ENCODE results near the gene CAMK2B.

CAMK2B gene

DNA sequence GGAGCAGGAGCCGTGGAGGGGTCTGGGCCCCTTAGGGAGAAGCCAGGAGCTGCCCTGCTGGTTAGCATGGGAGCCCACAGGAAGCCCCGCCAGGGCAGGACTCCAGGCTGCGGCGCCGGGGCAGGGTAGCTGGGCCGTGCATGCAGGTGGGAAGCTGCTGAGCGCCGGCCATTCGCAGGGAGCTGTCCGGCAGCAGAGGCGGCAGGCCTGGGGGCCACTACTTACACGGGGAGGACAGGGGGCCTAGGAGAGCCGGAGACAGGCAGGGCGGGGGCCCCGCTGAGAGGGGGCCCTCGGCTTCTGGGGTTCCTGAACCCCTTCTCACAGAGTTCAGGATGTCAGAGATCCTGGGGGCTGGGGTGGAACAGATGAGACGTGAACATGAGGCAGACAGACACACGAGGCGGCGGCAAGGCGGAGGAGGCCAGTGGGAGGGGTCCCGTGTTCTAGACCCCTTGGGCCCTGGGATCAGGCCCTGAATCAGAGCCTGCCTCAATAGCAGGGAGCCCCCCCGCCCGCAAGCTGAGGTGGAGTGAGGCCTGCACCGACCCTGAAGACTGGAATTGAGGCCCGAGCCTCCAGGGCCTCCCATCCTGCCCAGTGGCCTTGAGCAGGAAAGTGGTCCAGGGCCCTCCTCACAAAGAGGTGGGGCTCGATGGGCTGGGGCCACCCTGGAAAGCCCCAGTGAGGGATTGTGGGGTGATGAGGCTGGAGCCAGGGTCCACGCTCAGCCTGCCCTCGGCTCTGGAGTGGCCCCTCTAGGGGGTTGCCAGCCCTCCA lies 96.6 kb downstream of the CAMK2B start:
- DNase-seq, result no peak

DNA sequence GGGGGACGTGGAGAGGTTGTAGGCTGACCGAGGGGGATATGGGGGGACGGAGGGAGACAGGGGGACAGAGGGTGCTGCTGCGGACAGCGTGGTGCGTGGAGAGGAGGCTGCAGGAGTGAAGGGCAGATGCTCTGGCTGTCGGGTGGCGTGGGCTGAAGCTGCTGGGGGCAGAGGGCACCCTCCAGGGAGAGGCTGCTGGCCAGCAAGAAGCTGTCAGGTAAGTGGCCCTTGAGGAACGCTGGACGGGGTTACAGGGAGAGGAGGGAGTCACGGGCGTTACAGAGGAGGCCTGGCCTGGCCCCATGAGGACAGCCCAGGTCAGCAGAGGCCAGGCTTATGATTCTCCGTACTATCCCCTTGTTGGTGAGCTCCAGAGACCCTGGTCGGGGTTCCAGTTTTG lies 97.5 kb downstream of the CAMK2B start:
- no peak for DNase-seq

DNA sequence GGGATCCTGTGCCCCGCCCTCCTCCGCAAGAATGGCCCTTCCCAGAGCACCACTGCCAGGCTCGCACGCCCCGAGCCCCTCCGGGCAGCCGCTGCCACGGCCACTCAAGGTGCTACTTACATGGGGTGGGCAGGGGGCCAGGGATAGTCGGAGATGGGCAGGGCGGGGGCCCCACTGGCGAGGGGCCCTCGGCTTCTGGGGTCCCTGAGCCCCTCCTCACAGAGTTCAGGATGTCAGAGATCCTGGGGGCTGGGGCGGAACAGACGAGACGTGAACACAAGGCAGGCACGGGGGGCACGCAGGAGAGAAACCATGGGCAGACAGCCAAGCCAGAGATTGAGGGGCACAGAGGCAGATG lies 99.0 kb downstream of the CAMK2B start:
- no peak for DNase-seq

DNA sequence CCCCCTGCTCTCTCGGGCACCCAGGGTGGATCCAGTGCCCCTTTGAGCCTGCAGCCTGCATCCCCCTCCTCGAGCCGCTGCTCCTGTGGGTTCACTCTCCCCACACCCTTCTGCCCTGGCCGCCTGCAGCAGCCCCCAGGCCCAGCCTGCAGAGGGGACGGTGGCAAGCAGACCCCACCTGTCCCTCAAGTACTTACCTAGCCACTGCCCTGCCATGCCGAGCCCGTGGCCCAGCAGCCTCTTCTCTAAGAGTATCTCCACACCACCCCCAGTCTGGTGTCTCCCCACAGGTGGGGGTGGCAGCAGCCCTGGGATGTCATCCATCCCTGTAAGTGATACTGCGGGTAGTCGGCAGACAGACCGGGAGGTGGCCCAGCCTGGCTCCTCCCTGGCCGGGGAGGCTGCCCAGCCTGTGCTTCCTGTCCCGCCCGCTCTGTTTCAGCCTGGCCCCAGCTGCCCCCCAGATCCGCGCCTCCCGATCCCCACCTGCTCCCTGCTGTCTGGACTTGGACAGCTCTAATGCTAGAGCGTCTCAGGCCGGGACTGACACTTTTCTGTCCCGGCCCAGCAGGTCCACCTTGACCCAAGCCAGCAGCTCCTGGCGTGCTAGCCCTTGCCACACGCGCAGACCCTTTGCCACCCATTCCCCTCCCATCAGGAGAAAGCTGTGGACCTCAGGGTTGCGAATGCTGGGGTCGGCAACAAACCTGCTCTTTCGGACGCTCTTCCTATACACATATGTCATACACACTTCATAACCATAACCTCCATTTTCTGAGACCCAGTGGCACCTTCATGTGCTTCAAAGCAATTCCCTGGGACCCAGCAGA lies 99.6 kb downstream of the CAMK2B start:
- no peak for DNase-seq

DNA sequence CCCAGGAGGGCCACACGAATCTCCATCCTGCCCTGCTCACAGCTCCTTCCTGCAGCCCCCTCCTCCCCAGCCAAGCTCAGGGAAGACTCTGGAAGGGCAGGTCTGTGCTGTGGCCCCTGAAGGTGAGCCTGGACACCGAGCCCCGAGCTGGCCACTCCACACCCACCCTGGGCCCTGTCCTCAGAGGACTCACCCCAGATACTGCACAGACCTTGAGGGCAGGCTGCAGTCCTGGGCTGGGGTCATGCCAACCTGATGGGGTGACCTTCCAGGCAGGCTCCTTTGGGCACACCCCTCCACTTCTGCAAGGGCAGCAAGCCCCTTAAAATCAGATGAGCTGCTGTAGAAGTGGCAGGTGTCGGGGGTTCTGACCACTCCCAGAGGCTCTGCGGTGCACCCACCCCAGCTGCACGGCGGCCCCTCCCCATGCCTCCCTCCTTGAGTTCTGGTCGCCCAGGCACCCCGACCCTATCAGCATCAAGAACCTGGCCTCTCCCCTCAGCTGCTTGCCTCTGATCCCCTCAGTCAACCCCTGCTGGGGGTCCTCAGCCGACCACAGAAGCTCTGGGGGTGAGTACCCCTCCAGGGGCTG lies 100.3 kb downstream of the CAMK2B start:
- DNase-seq, result no peak

DNA sequence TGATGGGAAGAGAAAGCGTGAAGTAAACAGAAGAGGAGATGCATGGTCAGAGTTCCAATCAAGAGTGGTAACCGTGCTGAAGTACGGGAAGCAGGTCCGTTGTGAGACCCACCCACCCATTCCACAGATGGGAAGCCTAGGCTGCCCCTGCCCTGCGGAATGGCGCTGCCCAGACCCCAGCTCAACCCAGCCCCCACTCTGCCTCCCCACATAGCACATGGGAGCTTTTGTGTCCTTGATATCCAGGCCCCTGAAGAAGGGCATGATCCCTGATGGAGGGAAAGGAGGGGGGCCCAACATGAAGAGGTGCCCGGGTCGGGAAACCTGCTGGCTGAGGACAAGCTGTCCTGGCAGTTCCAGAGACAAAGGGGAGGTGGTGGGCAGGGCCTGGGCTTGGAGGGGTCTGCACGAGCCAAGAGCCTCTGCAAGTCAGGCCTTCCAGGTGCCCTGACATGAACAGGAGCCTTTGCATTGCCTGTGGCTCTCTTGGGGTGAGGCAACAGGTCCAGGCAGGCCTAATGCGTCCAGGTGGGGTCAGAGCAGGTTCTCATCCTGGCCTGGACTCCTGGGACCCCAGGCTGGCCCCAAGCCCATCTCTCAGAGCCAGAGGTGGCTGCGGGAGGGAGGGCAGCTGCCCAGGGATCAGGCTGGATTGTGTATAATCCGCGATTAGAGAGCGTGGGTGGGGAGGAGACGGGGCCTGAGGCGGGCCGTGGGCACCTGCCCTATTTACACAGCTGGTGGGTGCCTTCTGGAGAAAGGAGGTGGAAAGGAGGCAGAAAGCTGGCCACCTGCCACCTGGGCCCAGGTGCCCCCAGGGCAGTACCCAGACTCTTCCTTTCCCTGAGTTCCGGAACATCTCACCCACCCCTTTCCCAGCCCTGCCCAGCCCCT lies 101.1 kb downstream of the CAMK2B start:
- DNase-seq, result no peak

DNA sequence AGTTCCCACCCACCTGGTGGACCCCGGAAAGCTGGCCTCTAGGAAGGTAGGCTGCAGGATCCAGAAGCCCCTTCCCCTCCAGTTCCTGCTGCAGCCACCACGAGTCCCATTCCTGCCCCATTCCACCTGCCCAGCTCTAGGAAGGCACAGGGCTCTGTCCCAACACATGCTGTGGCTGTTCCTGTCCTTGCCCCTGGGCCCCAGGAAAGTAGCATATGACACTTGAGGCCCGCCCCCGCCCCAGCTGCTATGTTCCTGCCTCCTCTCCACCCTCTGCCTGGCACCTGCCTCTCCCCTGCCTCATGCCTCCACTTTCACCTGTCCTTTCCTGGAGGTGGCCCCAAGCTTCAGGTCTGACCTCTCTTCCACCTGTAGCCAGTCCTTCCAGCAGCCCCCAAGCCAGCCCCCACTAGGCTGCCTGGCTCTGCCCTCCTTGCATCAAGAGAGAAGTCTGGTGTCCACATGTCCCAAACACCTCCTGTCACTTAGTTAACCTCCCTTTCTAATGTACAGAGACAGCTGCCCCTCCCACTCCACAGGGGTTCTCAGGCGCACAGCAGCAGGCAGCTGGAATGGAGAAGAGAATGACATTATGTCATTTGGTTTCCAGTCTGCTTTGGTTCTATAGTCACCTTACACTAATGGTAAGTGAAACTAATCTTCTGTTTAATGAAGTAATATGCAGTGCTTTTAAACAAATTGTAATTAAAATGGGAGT lies 101.9 kb downstream of the CAMK2B start:
- no peak for DNase-seq

DNA sequence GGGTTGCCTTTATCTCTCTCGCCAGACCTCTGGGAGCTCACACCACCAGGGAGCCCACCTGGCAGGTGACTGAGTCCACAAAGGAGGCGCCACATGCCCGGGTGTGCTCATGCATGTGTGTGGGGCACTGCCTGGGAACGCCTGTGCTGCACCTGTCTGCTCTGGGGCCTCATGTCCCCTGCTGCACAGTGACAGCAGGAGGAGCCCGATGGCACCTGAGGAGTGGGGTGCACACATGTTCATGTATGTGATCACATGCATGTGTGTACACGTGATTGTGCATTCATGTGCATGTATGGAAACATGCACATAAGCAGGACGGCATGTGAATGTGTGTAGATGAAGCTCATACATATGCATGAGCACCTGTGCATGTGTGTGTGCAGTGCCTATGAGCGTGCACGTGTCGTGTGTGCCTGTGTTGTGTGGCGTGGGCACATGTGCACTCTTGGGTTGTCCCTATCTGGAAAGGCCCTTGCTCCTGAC lies 102.6 kb downstream of the CAMK2B start:
- no peak for DNase-seq

DNA sequence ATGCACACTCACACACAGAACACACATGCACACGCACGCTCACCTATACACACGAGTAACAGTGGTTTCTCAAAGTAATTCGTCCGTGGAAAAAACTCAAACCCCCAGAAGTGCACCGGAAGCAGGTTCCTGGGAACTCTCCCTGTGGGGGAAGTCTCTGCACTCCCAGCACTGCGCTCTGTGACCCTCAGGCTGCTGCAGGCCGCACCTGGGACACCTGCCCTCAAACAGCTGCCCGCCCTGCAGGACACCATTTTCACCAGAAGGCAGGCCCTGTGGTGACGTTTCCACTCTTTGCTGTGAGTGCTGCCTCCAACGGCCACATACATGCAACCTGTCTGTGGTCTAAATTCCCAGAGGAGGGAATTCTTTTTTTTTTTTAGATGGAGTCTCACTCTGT lies 103.3 kb downstream of the CAMK2B start:
- no peak for DNase-seq

DNA sequence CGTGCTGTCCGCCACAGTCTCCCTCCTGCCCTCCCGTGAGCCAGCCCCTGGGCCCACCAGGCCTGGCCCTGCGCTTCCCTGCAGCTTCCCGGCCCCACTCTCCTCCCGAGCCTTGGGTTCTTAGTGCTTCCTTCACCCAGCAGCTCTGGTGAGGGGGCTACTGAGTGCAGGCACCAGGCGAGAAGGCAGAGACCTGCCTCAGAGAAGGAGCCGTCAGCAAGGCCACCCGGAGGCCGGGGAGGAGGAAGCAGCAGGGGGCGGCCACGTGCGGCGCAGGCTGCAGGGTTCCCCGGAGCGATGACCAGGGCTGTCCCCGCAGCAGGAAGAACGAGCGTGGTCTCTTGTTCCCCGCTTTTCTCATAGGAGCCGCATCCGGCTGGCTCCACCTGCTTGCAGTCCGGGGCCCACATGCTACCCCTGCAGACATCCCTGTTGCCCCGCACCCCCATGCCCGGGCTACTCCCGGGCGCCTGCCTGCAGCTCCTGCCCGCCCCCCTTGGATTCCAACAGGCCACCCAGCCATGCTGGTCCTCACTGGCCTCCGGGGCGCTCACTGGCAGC lies 104.1 kb downstream of the CAMK2B start:
- DNase-seq, result no peak

DNA sequence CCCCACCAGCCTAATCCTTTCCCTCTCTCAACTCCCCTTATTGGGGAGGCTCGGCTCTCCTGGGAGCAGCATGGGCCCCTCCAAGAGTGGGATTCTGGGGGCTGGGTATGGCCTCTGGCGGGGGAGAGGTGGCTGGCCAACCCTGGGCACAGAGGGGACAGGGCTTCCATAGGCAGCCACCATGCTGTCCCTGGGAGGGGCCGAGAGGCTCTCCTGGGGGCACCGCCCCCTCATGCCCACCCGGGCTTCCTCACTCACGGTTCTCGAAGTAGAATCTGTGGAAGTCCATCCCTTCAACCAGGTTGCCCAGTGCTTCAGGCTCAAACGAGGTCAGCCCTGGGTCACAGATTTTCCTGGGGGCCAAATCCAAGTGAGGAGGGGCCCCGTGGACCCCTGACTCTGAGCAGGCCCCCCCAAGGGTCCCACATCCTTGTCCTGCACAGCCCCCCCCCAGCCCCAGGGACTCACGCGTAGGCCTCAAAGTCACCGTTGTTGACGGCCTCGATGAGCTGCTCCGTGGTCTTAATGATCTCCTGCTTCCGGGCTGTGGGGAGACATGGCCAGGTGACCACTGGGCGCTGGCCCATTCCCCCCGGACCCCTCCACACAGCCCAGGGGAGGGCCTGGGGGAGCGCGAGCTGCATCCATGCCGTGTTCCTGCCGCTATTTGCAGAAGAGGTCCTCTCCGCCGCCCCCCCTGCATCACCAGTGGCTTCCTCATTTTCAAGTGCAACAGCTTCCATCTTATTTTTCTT lies 104.9 kb downstream of the CAMK2B start:
- no peak for DNase-seq

DNA sequence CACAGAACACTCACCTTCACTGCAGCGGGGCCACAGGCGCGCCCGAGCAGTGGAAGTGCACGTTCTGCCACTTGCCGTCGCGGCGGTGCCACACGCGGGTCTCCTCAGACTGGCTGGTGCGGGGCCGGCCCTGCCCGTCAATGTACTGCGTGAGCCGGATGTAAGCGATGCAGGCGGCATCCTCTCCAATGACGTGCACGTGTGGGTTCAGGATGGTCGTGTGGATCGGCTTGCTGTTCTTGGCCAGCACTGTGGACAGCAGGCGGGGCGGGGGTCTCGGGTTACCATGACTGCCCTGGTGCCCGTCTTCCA lies 105.4 kb downstream of the CAMK2B start:
- DNase-seq, result no peak

DNA sequence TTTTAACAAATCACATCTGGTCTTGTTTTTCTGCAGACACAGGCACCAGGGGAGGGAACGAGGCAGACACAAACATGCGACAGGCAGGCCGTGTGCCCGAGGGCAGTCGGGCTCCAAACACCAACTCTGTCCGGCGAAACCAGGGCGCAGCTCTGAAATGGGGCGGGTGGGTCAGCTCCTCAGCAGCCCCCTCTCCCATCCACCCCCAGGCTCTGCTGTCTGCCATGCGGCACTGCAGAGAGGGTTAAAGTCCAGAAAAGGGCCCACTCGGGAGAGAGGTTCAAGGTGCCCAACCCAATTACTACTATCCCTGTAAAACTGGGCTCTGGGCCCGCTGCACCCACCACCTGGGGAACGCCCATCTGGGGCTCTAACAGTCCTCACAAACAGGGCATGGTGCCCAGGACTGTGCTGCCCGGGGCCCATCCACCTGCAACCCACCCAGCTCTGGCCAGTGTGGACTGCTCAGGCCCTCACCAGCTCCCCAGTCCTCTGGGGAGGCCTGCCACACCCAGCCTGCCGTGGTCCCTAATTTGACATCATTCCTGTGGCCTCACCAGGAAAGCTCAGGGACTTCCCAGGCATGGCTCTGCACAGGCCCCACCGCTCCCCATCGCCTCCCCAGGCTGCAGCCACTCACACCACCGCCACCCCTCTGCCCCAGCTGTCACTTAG lies 105.9 kb downstream of the CAMK2B start:
- DNase-seq, result no peak

DNA sequence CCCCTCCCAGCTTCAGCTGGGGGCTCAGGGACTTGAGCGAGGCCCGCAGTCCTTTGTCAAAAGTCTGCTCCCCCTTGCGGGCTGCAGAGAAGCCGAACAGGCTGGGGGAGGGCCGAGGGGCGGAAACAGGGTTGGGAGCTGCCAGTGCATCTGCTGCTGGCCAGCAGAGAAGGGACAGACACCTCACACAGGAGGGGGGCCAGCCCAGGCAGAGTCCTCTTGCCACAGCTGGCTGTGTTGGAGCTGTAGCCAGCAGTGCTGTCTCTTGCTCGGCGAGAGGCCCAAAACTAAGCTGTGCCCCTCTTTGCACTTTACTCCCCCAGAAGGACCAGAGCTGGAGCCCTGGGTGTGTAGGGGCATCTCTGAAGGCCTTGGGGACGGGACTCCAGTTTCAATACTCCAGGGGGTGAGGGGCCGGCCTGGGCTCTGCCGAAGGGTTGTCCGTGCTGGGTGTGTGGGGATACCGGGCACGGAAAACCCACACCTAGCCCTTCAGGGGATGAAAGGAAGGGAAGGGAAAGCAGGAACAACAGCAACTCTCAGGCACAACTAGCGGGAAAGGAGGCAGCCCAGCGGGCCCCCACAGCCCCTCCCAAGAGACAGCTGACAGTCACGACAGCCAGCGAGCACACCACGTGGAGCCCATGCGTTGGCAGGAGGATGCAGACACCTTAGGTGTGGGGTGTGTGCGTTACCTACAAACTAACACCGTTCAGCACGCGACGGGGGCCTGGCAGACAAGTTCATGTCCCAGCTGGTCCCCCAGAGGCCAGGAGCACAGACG lies 106.8 kb downstream of the CAMK2B start:
- no peak for DNase-seq

DNA sequence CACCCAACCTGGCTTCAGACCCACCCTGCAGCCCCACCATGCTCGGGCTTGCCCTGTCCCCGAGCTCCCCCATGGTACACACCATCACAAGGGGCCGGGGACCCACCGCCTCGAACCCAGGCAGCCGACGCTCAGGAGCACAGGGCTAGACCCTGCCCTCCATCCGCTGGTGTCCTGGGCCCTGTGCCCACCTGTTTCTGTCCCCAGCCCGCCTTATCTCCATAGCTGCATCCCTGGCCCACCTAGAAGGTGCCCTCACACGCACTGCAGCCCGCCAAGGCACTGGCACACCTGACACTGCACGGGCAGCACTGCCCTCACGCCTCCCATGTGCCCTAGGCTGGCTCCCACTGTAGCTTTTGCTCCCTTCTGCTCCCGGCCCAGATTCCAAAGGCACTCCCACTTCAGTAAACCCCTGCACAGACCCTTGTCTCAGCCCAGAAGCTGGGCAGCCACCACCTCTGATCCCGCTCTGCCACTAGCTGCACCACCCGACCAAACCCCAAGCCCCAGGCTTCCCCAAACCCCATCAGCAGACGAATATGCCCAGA lies 107.5 kb downstream of the CAMK2B start:
- no peak for DNase-seq

DNA sequence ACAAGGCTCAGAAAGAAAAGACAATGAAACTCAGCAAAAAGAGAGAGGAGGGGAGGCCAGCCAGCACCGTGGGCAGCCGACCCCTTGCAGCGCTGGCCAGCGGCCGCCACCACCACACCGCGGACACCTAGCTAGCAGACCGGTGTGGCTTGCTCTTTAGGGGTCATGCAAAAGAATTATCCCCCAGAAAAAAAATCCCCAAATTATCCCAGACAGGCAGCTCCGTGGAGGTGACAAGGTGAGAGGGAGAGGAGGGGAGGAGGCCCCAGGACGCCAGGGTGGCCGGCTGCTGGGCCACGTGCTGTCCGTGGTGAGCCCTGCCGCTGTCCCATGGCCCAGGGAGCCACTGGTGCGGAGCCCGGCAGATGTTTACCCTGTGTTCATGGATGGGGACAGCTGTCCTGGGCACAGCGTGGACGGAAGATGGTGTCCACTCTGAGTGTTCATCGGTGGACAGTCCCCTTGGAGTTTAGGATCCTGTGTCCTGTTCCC lies 108.1 kb downstream of the CAMK2B start:
- no peak for DNase-seq

DNA sequence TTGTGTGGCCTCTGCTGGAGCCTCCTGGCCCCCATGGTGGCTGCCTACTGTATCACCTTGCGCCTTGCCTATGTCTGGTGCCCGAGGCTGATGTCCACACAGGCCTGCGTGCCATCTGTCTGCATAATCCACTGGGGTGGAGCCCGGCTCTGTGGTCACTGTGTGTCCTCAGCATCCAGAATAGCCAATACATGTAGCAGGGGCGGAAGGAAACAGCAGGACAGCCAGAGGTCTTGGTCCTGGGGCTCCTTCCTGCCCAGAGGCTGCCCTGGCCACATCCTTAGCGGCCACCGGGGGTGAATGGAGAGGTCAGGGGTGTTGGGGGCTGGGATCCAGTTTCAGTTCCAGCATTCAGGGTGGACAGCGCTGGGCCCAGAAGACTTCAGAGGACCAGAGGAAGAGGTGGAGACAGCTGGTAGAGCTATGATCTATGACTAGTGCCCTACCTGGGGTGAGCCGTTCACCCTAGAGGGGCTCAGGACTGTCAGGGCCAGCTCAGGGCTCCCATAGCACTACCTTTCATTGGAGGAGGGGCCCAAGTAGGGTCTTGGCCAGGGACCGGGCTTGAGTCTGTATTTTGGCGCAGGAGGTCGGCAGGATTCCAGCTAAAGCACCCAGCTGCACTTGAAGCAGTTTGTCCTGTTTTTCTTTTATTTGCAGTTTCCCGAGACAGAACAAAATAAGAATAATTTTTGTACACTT lies 108.7 kb downstream of the CAMK2B start:
- DNase-seq, result no peak

DNA sequence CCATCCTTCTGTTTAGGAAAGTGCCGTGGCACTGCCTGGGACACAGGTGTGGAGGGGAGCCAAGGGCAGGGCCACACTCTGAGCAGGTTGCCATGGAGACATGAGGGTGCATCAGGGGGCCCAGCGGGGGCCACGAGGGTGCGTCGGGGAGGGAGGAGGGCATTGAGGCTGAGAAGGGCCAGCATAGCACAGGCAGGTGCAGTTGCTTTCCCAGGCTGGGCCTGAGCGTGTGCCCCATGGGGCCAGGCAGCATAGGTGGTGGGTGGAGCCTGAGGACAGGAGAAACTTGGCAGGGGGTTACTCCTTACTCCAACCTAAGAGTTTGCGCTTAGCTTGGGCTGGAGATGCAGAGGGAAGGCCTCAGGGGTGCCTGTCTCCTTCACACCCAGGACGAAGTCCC lies 109.4 kb downstream of the CAMK2B start:
- DNase-seq, result no peak
